GM18517 (cell line): ENCODE data around the gene KCNK15.
"Not testable (repeated sequence)": the region's sequence is repeated elsewhere in the genome, so short reads cannot be mapped to it uniquely, and the experiment has no call there.

ENCODE experiments used
- ATAC-seq: cut with Tn5 transposase; IDR thresholded peaks from one replicate; pipeline ENCODE4 v1.9.1; 2021; ENCODE audit warnings: mild to moderate bottlenecking, moderate library complexity; ENCODE audit not compliant: unreplicated experiment

Gene KCNK15

GRCh38 chr20:44745598-44746366 is at the start of gene KCNK15:
Gene KCNK15, plus strand, starts transcription at chr20:44745865. Its CDS starts 46 bp downstream, at chr20:44745911.
- ATAC-seq, result no peak

- no peak for ATAC-seq
Observed at GRCh38 chr20:44696315-44696714, 49.4 kb upstream of the KCNK15 start.

- not testable (repeated sequence) for ATAC-seq
Observed at GRCh38 chr20:44697041-44697440, 48.6 kb upstream of the KCNK15 start.

- no peak for ATAC-seq
Observed at GRCh38 chr20:44698351-44698750, 47.3 kb upstream of the KCNK15 start.

DNA sequence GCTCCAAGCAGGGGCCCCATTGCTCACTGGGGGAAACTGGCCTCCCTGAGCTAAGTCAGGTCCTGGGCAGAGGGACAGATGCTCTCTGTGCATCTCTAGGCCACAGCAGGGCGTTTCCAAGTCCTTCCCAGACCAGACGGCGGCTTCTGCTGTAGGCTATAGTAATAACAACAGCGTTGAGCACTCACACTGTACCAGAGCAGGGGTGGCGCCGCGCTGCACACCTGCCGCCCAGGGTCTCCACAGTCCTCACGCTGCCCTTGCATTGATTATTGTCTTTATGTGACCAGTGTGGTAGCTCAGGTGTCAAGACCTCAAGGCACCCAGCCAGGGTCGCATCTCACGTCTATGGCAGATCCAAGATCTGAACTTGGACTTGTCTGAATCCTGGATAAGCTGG is 45.4 kb upstream of the KCNK15 start:
- no peak for ATAC-seq

DNA sequence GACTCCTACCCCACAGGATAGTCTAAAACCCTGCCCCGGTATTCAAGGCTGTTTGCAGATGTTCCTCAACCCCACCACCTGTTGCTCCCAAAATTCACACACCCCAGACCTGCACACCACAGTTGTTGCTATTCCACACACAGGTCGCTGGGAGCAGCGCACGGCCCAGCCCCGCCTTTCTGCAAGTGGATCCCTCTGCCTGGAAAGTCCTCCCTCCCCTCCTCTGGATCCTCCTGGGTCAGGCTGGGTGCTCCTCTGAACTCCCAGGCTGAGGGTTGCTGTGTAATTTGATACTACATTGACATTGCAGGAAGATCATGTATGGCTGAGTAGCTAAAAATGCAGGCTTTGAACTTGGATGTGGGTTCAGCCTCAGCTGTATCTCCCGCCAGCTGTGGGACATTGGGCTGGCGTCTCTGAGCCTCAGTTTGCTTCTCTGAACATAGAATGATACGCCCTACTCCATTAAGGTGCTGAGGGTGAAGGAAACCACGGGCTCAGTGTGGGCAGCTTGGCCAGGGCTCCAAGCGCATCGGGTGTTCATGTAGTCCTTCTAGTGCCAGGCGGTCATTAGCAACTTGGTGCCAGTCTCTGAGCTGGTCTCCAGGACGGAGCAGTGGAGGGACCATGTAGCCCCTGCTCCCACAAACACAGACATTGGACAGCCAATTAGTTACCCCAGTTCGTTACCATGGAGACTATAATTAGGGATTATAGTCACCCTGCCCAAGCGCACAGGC is 44.4 kb upstream of the KCNK15 start:
- ATAC-seq, result no peak

DNA sequence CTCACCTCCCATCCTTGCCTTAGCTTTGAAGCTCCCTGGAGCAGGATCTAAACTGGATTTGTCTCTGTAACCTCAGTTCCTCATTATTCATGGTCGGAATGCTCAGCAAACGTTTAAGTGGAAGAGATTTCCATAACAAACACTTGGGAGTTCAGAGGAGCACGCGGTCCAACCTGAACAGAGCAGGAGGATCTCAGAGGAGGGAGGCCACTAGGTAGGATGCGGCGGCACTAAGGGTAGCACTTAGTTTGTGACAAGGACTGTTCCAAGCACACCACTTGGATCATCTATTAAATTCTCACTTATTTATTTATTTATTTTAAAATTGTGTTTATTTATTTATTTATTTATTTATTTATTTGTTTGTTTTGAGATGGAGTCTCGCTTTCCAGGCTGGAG is 43.8 kb upstream of the KCNK15 start:
- ATAC-seq, result no peak

DNA sequence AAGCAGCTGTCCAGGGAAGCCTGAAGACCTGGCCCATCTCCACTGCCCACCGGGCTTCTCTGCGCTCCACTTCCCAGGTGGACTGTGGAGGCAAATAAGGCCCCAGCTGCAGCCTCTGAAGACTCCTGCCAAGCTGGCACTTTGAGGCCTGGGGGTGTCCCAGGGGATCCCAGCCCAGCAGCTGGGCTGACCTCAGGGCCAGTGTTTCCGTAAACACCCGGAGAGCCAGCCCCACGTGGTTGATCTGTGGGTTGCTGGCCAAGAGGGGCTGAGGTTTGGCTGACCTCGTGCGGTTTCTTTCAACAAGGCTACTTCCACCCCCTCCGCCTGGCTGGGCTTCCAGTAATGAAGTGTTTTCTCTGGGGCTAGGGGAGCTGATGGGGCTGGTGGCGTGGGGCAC is 42.9 kb upstream of the KCNK15 start:
- ATAC-seq, result no peak

DNA sequence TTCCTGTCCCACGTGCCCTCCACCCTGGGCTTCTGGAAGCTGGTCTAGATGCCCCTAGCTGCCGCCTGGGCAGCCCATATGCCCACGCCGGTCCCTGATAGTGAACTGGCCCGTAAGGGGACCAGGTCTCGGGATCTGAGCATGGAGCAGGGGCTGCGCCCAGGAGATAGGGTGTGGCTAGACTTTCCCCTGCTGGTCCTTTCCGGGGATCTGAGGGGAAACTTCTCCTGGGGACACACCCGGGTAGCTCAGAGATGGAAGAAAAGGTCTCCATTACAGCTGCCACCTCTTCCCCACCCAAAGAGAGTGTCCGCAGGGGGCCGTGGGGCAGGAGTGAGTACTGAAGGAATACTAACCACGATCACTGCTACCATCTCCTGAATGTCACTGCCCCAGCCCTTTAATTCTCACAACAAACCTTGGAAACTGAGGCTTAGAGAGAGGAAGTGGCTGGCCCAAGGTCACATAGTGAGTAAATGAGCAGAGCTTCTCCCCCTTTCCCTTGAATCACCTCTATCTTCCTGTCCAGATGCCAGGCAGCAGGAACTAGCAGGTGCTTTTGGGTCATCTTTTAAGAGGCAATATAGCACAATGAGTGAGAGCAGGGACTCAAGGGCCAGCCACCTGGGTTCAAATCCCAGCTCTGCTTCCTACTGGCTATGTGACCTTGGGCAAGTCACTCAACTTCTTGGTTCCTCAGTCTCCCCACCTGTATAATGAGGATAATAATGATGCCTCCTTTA is 42.3 kb upstream of the KCNK15 start:
- ATAC-seq, result no peak

DNA sequence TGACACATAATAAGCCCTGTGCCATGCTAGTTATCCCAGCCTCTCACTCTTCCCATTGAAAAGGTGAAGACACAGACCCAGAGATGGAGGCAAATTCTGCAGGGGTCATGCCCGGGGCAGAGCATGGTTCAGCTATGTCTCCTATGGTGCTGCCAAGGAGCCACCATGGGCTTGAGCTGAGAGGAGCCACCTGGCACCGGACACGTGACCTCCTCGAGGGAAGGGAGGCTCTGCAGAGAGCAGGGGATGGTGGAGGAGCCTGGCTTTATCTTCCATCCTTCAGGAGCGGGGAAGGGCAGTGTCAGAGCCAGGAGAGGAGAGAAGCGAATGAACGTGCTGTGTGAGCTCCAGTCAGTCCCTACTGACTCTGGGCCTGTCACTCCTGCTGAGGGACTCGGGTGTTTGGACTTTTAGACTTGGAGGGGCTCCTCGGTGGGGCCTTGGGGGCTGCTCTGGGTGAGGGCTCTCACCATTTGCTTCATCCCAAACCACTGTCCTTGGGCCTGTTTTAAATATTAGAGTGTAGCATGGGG is 41.6 kb upstream of the KCNK15 start:
- ATAC-seq, result no peak

DNA sequence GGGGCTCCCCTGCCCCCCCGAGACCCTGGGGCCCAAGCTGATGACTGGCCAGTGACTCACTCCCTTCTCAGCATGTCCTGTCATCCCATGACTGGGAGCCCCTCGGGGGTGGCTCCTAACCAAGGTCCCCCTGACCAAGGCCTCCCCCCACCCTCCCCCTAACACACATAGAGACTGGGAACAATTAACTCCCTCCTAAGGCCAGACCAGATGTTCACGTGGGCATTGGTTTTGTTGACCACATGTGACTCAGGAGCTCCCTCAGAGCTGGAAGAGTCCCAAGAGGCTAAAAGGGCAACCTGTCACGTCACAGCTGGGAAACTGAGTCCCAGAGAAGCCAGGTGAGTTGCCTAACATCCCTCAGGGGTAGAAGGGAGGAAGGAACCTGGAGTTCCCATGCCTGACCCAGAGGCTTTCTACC is 41.1 kb upstream of the KCNK15 start:
- ATAC-seq, result no peak

DNA sequence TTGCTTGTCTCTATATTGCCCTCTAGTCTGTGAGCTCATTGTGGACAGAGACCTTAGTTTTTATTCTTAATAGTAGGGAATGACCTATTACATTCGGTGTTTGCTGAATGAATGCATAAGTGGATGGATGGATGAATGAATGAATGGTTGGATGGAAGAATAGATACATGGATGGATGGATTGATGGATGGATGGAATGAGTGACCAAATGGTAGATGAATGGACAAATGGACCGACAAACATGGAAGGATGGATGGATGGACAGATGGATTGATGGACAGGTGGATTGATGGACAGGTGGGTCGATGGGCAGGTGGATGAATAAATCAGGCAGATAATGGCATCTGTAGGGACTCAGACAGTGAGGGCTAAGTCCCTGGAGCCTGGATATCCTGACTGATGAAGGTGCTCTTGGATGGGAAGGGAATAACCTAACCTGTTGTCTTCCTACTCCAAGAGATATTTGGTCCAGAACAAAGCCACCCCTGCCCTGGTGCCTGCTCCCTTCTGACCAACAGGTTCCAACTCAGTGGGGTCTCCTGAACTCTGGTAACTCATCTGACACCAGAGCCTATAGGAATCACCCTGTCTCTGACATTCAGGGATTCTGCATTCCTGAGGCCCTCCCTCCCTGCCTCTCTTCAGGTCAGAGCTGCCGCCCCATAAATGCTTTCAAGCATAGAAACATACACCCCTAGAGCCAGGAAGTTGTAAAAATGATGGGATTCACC is 40.1 kb upstream of the KCNK15 start:
- no peak for ATAC-seq

GRCh38 chr20:44706301-44707017 is 39.2 kb upstream of the KCNK15 start:
- no peak for ATAC-seq

GRCh38 chr20:44707018-44707579 is 38.6 kb upstream of the KCNK15 start:
- no peak for ATAC-seq

GRCh38 chr20:44709380-44709779 is 36.3 kb upstream of the KCNK15 start:
- no peak for ATAC-seq

DNA sequence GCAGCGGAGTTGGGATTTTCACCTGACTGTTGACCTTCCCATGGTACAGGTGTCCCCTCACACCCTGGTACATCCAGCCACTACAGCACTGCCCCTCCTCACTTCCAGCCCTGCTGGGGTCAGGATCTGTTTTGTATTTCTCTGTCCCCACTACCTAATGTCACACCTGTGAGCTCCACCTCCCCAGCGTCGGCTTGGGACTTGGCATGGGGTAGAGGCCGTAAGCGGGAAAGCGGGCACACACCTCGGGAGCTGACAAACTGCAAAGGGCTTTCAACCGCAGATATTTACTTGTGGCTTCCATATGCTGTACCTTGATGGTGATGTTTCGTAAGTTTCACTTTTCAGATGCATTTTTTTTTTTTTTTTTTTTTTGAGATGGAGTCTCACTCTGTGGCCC is 35.9 kb upstream of the KCNK15 start:
- no peak for ATAC-seq

DNA sequence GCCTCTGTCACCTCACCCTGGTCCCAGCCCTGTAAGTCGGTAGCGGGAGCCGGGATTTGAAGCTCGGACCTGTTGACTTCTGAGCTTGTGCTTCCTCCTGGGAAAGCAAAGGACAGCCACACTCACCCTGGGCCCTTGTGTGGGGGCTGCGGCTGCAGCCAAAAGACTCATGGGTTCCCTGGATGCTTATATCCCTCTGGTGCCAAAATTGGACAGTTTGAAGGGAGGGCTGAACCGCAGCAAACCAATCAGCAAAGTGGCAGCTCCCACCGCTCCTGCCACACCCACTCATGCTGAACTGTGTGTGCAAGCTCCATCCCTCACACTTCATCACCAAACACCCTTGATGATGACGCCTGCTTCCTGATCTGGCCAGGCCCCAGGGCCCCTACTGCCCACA is 34.4 kb upstream of the KCNK15 start:
- ATAC-seq, result no peak

DNA sequence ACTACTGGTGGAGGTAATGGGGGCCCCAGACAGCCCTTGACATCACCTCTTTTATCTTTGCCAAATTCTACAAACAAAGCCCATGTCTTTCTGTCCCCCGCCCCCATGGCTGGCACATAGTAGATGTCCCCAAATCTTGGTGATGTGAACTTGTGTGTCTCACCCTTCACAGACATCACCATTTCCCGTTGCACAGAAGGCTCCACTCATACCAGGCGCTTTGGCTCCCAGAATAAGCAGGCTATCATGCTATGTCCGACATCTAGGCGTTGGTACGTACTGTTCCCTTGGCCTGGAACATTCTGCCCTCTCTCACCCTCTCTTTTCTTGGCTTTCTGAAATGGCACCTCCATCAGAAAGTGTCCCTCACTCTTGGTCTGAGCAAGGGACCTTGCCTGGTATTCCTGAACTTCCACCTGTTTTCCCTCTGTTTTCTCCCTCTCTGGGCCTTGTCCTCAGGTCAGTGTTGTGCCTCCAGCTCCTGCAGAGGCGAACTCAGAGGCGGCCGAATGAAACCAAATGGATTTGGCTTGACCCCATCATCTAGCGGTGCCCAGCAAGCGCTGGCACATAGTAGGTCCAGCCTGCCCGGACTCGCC is 31.5 kb upstream of the KCNK15 start:
- no peak for ATAC-seq

DNA sequence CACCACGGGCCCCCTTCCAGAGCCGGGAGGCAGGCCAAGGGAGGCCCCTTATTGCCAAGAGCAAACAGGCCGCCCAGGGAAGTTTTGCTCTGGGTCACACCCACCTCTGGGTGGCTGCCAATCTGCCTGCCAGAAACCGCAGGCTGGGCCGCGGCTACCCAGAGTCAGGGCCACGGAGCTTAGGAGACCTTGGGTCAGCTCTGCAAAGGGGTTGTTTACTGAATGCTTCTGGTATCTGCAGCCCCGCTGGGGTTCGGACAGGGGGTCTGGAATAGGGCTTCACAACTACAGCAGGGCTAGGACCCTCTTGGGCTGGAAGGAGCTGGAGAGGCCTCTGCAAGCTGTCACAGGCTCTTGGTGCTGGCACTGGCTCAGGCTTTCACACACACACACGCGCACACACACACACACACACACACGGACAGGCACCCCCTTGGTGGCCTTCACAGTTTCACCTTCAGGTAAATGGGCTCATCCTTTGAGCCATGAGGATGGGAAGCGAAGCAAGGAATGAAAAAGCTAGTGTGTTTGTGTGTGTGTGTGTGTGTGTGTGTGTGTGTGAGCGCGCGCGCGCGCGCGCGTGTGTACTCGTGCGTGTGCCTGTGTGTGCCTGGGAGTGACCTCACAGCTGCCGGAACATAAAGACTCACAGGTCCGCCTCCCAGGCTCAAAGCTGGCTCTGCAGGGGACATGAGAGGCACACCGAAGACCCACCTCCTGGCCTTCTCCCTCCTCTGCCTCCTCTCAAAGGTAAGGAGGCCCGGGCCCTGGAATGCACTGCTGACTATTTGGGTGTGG is 30.8 kb upstream of the KCNK15 start, which contains the start of gene CCN5:
Gene CCN5 (plus strand): TSS at position 669 of the 798 bp plus-strand sequence. CDS start 22 bp downstream, at position 691.
- ATAC-seq, result no peak
